CD4-positive, alpha-beta T cell treated with Interleukin-1 beta for 1 hour (primary cell): Measurements from ENCODE around the gene HBP1.
A peak's percentile ranks its signal among the peaks of the same experiment; 100 is the strongest.
"Not testable (repeated sequence)": the region's sequence is repeated elsewhere in the genome, so short reads cannot be mapped to it uniquely, and the experiment has no call there.

ENCODE experiments used
- DNase-seq, 2 donors: peaks; one replicate each; pipeline ENCODE4 v3.0.0-alpha.2; 2020 to 2022

The HBP1 gene

DNA sequence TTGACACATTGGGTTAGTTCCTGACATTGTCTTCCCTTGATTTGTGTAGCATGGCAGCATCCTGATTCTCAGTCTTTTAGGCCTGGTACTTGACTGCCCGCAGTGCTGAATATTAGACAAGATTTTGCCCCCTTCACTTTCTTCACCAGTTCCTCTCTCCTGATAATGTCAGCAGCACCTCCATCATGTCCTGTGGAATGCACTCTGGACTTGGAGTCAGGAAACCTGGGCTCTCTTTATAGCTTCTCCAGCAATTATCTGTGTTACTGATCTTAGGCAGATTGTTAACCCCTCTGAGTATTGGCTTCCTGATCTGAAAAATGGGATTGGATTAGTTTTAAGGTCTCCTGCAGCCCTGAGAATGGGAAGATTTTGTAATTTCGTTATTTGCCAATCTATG, 19.0 kb downstream of the HBP1 start:
- no peak for DNase-seq

DNA sequence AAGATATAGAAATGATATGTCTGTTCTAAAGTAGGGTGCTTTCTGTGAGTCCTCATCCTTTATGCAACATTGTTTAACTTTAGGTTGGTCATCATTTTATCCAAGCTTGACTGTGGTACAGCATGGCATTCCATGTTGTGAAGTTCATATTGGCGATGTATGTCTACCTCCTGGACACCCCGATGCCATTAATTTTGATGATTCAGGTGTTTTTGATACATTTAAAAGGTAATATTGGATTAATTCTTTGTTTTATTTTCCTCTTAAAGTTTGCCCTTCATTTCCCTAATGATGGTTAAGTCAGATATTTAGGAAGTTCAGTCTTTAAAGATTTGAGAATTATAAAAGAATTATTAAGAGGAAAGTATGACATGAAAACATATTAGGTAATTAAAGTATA, 21.3 kb downstream of the HBP1 start:
- DNase-seq: no peak

DNA sequence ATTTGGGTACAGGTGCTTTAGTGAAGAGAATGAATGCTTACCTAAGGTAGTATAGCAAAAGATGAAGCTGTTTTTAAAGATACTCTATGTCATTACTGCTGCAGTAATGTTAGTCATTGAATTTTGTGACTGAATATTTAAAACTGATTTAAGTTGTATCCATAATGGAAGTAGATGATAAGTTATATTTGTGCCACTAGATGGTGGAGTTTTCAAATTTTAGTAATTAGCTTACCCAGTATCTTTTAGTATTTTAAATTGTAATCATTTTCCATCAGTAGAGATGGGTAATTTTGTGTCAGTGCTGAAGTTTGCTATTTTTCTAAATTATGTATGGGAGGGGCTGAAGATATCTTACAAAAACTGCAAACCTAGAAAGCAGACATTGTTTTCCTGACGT, 25.2 kb downstream of the HBP1 start:
- no peak for DNase-seq

DNA sequence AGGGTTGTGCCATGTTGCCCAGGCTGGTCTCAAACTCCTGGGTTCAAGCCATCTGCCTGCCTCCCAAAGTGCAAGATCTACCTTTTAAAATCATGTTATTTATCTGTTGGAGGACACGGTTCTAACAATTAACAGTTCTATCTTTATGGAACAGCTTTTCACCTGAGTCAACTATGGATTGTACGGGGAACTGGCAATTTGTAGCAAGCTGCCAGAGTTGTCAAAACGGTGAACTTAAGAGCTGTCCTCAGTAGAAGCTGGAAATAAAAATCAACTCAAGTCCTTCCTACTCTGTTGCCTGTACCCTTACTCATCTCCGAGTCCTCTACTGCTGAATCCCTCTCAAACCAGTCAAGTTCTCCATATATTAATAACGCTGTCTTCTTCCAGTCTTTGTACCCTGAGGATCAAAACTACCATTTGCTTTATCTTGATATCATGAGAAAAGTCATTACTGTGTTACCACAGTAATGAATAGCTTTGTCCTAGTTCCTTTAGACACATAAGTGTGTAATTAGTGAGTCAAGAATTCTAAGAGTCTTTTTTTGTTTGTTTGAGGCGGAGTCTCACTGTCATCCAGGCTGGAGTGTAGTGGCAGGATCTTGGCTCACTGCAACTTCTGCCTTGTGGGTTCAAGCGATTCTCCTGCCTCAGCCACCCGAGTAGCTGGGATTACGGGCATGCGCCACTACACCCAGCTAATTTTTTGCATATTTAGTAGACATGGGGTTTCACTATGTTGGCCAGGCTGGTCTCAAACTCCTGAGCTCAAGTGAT, 28.2 kb downstream of the HBP1 start:
- no peak for DNase-seq

GRCh38 chr7:107201795-107202450, 33.1 kb downstream of the HBP1 start:
- DNase-seq: peak in 1 of 2 donors; percentile 26

DNA sequence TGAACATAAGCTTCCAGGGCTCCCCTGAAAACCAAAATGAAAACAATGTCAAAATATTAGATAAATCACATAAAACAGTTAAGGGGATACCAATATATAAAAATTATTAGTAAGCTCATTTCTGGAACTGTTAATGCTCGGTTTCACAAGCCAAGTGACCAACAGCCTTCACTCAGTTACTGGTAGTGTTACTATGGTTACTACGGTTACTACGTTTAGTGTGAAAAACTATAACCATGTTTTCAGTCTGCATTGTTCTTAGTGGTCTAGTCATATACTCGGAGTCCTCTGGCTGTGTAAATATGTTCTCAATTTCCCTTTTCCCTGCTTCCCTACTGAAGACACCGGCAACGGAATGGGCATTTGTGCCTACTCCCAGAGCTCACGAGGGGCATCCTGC, 34.8 kb downstream of the HBP1 start:
- DNase-seq: no peak

DNA sequence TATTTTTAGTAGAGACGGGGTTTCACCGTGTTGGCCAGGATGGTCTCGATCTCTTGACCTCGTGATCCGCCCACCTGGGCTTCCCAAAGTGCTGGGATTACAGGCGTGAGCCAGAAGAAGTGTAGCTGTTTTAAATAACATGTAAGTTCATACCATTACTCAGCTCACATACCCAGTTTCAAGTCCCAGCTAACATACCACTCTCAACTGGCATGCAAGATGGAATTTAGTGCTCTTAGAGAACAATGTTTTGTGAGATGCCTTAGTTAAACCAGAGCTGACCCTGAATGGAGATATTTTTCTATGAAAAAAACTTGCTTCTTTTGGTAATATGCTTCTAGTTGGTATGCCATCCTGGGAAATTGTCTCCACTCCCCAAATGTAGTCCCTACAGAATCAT, 37.3 kb downstream of the HBP1 start:
- no peak for DNase-seq

DNA sequence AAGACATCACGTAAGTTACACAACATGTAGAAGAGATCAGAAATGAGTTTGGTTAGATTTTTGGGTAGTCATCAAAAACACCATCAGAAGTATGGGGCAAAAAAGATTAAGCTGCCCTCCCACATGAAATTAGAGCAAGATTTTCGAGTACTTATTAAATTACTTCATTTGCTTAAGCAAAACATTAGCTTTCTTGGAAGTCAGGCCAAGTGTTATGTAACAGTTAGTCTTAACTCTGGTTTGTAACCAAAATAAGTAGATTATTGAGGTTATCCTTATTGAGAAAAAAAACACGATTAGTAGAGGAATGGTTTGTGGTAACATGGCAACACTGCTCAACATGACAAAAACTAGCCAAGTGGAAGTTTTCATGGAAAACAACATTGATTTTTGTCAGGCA, 37.9 kb downstream of the HBP1 start:
- DNase-seq: no peak

GRCh38 chr7:107207459-107207858, 38.7 kb downstream of the HBP1 start:
- no peak for DNase-seq

DNA sequence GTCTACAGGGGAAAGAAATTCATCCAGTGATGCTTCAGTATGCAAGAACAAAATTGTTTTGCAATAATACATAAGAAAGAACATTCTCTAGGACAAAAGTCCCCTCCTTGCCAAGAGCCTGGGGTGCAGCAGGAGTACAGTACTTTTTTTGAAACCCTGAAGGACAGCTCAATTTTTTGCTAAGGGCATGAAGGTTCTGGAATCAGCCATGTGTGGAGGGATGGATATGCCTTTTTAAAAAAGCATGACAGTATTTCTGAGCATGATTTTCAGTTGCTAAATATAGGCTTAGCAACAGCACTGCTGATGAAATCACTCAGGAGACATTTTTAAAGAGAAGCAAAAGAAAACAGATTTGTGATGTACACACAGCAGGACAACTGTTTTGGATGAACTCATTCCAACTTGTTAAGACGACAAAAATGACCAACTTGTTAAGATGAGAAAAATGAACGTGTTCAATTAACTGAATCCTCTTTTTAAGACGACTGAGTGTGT, 39.3 kb downstream of the HBP1 start:
- no peak for DNase-seq

- DNase-seq: no peak
Observed at GRCh38 chr7:107208563-107208962, 39.8 kb downstream of the HBP1 start.

- DNase-seq: no peak
Observed at GRCh38 chr7:107209565-107209964, 40.8 kb downstream of the HBP1 start.

DNA sequence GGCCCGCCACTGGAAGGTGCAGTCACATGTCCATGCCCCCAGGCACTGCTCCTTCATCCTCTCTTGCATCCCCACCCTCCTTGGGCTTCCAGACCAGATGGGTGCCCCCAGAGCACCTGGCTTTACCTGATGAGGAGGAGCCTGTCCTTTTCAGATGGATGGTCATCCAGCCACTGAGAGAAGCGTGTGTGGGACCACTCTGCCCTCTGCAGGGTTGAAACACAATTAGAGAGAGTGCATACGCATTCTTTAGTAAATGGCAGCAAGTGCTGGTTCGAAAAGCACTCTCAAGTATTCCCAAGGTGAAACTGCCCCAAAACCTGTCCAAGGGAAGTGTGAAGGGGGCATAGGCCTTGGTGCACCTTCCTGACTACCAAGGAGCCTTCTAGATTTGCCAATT, 41.6 kb downstream of the HBP1 start:
- no peak for DNase-seq

- DNase-seq: no peak
Observed at GRCh38 chr7:107212725-107213124, 43.9 kb downstream of the HBP1 start.

DNA sequence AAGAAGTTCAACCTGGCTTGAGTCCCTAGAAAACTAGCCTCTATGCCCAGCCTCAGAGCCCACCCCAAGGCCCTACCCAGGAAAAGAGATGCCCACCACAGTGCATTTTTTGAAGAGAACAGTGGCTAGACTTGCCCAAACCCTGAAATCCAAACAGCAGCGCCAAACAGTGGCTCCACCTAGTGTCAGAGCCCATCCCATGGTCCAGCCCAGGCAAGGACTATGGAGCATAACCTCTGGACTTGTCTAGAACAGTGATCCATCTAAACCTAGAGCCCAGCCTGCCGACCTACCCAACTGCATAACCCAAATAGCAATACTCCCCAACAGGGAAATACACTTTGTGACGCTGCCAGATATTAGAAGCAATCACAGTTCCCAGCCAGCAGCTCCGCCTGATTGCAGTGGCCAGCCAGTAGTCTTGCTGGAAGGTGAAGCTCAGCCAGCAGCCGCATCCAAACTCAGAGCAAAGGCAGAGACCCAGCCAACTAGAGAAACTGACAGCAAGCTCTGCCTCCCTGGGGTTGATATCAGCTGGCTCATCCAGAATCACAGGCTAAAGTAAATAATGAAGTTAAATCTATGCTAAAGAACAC, 44.5 kb downstream of the HBP1 start:
- no peak for DNase-seq

GRCh38 chr7:107213945-107214344, 45.1 kb downstream of the HBP1 start:
- DNase-seq: no peak

DNA sequence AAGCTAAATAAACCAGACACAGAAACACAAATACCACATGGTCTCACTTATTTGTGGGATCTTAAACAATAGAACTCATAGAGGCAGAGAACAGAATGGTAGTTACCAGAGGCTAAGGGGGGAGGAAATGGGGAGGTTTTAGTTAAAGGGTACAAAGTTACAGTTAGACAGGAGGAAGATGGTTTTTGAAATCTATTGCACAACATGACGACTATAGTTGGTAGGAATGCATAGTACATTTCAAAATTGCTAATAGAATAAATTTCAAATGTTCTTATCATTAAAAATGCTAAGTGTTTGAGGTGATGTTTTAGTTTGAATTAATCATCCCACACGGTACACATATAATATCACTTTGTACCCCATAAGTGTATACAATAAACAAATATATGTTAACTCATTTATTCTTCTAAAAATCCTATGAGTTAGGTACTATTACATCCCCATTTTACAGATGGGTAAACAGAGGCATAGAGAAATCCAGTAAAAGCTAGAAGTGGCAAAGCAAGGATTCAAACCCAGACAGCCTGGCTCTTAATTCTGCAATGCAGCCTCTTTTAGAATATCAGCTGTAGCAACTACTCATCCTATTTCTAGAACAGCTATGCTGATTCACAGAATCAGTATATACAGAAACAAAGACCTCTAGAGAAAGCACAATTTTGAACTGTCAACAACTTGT, 50.9 kb downstream of the HBP1 start:
- no peak for DNase-seq

DNA sequence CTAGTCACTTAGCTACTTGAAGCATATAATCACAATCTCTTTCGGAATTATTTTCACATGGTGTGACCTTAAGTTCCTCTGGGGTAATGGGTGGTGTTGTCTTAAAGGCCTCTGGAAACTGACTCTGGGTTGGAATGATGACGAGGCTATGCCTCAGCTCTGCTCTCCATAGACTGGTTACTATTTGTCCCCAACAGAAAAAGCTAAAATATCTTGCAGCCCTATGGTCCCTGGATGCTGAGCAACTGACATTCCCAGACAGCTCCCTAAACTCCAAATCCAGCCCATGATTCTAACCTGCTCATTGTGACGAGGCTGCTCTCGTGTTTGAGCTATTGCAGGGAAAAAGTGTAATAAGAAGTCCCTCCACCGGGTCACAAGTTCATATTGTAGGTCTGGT, 51.6 kb downstream of the HBP1 start:
- no peak for DNase-seq

DNA sequence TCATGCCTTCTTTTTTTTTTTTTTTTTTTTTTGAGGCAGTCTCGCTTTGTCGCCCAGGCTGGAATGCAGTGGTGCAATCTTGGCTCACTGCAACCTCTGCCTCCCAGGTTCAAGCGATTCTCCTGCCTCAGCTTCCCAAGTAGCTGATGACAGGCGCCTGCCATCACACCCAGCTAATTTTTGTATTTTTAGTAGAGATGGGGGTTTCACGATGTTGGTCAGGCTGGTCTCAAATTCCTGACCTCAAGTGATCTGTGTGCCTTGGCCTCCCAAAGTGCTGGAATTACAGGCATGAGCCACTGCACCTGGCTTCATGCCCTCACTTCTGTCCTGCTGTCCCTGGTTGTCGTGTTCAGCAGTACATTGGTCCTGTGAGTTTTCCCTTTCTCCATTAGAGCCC, 52.0 kb downstream of the HBP1 start:
- not testable (repeated sequence) for DNase-seq

DNA sequence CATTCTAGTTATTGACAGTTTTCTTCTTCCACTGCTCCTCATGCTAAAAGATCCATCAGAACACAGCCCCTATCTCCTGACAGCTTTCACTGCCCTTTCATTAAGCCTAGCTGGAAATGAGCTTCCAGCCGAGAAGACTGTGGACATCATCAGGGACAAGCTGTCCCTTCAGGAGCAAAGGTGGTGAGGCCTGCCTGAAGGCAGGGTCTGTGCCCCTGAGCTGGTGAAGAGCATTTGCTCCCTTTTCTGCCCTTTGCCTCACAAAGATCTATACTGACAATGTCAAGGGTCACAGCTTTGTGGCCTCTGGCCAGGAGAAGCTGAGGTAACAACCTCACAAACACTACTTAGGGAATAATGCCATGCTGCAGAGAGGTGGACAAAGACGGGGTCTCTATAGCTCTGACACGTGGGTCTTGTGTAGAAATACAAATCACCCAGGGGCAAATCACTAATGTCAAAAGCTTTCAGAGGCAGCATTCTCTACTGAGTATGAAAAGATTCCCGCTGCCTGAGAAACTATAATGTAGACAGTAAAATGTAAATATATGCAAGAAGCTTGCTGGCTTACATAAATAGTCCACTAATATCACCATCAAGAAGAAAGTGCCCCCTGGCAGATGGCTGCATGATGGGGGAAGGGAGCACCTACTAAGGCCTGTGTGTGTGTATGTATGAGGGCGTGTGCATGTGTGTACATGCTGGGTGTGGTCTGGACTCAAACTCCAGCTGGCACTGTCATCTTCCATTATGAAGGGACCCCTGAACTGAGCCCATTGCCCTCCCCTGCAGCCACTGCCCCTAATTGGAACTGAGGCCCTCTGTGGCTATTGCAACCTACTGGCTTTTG, 55.8 kb downstream of the HBP1 start:
- no peak for DNase-seq

- no peak for DNase-seq
Observed at GRCh38 chr7:107228291-107228690, 59.5 kb downstream of the HBP1 start.

DNA sequence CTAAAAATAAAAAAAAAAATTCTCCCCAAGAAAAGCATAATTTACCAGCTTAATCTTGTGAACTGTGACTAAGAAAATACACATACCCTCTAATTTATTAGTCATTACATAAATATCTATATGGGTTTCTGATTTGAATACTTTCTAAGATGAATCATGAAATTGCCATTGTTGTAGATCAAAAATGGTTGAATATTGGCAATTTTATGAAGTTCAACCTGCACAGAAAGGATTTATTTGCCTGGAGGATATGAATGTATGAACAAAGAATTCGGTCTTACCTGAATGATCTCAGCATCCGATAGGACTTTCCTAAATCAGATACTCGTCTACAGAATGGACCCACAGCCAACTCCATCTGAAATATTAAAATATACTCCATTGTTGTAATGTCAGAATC, 61.5 kb downstream of the HBP1 start:
- no peak for DNase-seq
